GM21390 (cell line): ENCODE results near the gene RIMKLB.
"Not testable (repeated sequence)": the region's sequence is repeated elsewhere in the genome, so short reads cannot be mapped to it uniquely, and the experiment has no call there.

Experiments used
- ATAC-seq: cut with Tn5 transposase; IDR thresholded peaks from one replicate; pipeline ENCODE4 v1.9.1; 2021; ENCODE audit not compliant: unreplicated experiment

Gene RIMKLB

DNA sequence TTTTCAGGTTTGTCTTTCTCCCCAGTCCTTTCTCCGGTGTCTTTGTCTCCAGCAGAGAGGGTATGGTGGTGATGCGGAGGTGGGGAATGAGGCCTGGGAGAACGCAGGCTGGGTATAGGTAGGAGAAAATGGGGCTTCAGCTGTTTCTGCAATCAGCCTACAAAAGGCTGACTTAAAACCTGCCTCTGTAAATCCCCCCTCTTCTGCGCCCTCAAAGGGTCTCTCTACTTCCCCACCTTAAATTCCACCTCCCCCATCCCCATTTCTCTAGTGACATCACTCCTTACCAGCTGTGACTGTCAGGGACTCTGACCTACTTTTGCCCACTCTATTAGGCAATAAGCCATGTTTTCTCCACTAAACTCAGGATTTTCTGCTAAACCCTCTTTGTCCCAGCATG lies 8.1 kb upstream of the RIMKLB start:
- no peak for ATAC-seq

DNA sequence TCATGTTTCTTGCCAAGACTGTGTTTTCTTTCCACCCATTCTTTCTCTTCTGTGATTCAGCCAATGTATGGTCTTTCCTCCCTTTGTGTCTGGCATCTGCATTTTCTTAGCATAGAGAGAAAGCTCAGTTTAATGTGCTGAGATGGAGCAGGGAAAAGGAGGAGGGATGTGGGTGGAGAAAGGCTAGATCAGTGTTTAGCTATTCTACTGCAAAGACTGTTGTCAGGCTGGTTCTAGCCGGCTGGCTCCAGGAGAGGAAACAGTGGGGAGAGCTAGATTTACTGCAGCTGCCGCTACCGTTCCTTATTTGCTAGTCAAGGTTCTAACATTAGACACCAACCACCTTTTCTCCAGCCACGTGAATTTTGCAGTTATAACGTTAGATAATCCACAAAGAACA lies 5.2 kb upstream of the RIMKLB start:
- ATAC-seq = no peak

DNA sequence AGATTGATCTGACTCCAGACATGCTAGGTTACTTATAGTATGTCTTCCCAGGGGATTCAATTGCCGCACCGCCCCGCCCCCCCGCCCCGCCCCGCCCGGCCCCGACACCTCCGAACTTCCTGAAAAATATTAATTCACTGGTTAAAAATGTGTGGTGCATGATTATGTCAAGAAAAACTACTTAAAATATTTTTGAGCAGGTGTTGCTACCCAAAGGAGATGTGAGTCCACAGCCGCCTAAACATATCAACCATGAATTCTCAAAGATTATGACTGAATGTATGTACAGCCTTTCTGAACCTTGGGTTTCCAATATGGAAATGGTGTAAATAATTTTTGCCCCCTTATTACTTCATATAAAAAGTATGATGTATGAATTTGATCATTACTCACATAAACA lies 2.7 kb upstream of the RIMKLB start:
- no peak for ATAC-seq

DNA sequence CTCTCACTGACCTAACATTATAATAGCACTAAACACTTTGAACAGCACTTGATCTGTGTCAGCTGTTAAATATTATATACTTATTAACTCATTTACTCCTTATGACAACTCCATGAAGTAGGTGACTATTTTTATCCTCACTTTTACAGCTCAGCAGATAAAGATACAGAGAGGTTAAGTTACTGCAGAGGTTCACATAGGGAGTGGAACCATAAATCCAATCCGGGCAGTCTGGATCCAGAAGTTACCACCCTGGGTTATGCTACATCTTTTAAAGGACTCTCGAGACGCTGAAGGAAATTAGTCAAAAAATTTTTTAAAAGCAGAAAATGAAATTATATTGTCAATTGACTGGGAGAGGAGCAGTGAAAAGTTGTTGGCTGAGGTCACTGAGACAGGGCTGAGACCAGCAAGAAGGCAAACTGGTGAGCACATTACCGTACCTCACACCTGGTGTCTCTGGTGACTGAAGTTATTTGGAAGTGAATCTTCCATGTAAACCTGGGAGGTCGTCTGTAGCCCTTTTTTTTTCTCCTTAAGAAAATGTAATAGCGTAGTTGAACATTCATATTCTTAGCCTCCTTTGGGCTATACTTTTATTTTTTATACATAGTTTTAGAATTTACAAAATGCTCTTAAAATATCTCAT lies 1.2 kb upstream of the RIMKLB start:
- ATAC-seq = no peak

DNA sequence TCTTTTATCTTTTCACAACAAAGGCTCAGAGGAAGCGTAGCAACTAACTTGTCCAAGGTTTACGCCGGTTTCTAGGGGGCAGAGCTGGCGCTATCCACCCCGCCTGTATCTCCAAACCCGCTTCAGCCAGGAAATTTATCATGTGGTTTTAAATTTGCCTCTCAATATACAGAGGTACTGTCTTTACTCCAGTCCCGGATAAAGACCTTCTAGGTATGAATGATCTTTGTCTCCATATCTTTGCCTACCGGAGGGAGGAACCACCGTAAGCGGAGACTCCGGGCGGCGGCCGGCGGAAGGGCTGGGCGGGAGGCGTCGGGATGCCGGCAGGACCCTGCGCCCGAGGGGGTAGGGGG lies 693 bp upstream of the RIMKLB start:
- ATAC-seq = peak; percentile 19

DNA sequence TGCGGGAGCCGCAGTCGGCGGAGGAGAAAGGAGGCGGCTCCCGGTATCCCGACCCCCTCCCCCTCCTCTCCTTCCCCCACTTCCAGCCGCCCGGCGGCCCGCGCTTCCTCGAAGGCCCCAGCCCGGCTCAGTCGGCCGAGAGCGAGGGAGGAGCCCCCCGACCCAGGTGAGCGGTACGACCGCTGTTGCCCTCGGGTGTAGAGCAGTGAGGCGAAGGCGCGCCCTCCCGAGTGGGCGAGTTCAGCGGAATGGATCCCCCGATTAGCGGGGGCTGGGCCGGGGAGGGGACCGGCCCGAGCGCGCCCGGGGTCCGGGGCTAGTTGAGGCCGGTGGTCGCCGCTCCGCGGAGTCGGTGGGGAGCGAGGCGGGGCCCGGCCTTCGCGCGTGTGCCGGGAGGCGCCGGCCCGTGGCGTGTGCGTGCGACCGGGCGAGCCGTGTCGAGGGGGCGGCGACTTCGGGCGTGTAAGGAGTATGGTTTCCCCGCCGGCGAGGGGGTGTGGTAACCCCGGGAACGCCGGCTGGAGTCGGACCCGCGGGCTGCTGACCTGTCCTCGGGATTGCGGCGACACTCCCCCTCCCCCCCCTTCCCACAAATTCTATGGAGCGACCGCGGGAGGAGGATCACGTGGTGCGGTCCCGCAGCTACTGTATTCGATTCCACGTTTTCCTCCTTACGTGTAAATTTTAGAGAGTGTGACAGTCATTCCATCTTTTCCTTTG lies 501 bp downstream of the RIMKLB start:
- peak; percentile 34 for ATAC-seq

DNA sequence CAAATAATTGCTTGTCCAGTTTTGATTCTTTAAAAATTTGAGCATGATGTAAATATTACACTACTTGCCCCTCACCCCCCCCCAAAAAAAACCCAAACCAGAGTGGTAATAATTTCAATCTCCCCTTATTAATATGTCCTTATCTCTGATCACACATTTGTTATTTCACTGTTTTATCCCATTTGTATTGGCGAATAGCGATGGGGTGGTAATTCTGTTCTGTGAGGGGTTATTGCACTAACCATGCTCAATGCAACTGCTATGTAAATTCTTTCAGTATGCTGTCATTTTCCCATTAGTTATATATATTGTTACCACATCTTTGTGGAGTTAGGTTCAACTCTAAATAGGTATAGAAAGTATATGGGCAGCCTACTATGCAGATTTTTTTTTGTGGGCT lies 1.1 kb downstream of the RIMKLB start:
- ATAC-seq = no peak

DNA sequence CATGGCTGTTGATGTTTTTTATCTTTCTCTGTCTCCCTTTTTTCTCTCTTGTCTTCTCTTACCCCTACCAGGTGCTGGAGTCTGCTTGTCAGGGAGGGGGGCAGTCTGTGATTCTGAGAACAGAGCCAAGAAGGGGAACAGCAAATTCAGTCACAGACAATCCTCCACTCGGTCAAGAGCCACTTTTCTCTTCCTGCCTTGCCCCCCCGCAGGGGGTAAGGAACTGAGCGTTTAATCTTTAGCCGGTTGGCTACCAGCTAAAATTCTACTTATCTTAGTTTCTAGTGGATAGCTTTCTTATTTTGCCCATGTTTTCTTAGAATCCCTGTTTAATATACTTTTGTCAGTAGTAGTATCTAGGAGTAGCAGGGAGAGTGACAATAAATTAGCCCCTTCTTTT lies 1.9 kb downstream of the RIMKLB start:
- ATAC-seq = no peak

DNA sequence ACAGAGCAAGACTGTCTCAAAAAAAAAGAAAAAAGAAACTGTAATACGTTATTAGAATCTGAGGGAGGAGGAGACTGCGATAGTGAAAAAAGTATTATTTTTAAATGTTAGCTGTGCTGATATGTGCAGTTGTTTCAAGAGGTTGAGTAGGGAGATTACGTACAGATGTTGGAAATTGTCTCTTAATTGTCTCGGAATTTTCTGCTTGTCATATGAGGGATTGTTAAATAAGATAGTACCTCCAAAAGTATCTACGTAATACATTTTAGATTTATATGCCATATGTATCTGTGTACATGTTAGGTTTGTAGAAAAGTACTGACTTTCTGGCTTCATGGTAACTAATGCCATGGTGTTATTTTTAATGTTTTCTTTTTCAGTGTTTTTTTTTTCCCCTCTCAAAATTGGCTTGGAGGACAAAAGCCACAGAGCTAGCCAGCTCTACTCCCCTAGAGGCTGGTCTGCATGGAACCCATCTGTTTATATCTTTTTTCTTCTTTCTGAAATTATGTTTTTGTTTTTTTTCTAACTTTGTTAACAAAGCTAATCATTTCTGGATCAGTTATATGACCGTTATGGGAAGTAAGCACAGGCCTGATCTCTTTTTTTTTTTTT lies 3.4 kb downstream of the RIMKLB start:
- ATAC-seq = no peak

DNA sequence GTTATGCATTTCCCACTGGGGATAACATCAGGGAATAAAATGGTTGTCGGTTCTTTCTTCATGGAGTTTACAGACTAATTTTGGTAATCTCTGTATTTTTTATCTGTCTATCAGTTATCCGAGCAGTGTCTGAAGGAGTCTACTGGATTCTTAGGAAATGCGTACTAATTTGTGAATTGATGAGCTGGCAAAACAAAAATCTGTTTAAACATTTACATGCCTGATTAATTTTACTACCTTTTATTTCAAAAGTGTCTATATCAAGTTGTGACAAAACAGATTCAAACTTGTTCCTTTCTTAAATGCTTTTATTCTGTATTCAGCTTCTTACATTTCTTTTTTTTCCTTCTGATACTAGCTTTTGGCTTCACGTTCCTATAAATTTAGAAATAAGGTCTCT lies 4.4 kb downstream of the RIMKLB start:
- no peak for ATAC-seq

DNA sequence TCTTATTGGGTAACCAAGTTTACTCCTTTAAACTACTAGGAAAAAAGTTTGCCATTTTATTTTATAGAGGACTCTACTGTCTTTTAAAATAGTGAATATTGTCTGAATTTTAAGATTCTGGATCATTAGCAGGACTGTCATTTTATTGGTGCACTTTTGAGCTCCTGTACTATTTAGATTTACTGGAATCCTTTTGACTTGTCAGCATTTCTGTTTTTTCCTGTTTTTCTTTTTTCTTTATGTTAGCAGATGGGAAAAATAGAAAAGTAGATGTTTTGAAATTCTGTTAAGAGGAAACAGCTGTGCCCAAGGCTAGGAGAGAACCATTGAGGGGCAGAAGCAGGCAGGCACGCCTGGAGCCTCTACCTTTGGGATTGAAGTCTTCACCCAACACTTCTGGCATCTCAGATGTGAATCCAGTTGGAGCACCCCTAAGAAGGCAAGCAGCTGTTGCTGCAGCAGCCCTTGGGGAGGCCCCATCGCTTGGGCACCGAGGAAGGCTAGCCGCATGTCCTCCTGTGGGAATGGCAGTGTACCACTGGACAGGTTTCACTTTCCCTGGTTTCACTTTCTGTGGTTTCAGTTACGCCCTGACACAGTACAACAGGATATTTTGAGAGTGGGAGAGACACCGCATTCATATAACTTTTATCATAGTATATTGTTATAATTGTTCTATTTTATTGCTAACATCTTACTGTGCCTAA lies 11.5 kb downstream of the RIMKLB start:
- no peak for ATAC-seq

DNA sequence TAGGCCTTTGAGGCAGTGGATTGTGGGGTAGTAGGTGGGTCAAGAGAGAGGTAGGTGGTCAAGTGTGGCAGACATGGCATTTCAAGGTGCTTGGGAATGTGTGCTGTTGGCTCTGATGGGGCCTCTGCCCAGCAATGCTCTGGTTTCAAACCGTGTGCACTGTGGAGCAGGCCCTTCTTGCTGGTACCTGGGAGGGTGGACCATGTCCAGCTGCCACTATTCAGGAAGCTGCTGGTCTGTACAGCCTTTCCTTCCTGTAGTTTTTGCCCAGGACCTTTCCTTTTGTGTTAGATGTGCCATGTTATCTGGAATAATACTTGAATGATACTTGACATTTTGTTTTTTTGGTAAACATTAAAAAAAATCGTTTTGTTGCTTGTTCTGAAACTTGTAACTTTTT lies 14.8 kb downstream of the RIMKLB start:
- no peak for ATAC-seq

DNA sequence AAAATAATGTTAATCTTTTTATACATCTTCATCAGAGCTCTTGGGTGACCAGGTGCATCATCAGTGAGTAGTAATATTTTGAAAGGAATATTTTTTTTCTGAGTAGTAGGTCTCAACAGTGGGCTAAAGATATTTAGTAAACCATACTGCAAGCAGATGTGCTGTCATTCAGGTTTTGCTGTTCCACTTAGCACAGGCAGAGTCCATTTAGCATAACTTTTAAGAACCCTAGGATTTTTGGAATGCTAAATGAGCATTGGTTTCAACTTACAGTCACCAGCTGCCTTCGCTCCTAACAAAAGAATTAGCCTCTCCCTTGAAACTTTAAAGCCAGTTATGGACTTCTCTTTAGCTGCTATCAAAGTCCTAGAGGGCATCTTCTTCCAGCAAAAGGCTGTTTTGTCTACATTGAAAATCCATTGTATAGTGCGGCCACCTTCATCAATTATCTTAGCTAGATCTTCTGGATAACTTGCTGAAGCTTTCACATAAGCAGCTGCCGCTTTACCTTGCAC lies 24.6 kb downstream of the RIMKLB start:
- no peak for ATAC-seq

DNA sequence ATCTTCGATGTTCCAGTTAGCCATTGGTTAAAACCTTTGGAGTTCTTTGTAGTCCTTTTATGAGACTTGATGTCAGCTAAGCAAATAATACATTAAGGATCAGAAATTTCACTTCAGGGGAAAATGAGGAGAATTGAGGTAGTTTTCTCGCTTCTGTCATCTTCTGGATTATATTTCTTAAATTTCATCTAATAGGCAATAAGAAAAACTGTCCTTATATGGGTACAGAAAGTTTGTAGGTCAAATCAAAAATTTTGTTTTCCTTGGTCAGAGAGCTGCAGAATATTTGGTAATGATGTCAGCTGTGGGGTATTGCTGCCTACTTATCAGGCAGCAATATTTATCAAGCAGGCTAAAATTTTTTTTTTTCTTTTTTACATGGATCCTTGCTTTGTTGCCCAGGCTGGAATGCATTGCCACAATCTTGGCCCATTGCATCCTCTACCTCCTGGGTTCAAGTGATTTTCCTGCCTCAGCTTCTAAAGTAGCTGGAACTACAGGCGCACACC lies 37.1 kb downstream of the RIMKLB start:
- ATAC-seq = no peak

DNA sequence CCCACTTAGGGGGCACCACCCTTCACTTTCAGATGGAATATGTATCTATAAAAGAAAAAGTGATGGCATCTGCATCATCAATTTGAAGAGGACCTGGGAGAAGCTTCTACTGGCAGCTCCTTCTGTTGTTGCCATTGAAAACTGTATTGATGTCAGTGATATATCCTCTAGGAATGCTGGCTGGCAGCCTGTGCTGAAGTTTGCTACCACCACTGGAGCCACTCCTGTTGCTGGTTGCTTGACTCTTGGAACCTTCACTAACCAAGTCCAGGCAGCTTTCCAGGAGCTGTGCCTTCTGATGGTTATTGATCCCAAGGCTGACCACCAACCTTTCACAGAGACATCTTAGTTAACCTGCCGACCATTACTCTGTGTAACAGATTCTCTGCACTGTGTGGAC lies 44.7 kb downstream of the RIMKLB start:
- ATAC-seq = no peak

DNA sequence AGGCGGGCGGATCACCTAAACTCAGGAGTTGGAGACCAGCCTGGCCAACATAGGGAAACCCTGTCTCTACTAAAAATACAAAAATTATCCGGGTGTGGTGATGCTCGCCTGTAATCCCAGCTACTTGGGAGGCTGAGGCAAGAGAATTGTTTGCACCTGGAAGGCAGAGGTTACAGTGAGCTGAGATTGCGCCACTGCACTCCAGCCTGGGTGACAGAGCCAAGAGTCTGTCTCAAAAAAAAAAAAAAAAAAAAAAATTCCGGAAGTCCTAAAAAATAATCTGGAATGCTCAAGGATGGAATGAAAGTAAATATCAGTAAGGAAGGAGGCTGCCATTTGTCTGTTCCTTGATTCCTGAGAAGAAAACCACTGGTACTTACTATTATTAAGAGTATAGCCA lies 45.3 kb downstream of the RIMKLB start:
- ATAC-seq = not testable (repeated sequence)

DNA sequence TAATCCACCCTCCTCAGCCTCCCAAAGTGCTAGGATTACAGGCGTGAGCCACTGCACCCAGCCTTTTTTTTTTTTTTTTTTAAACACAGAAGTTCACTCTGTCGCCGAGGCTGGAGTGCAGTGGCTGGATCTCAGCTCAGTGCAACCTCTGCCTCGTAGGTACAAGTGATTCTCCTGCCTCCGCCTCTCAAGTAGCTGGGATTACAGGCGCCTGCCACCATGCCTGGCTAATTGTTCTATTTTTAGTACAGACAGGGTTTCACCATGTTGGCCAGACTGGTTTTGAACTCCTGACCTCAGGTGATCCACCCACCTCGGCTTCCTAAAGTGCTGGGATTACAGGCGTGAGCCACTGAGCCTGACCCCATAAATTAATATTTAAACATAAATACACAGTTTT lies 47.8 kb downstream of the RIMKLB start:
- ATAC-seq = not testable (repeated sequence)

DNA sequence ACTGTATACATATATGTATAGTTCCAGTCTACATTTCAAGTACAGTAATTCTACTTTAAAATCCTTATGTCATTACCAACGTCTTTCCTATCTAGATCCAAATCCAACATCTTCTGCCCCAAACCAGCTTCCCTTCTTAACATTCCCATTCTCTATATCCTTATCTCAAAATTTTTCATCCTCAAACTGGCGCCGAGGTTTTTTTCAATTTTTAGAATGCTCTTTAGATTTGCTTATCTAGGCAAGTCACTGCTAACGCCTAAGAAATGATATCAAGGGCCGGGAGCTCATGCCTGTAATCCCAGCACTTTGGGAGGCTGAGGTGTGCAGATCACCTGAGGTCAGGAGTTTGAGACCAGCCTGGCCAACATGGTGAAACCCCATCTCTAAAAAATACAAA lies 48.3 kb downstream of the RIMKLB start:
- ATAC-seq = no peak

DNA sequence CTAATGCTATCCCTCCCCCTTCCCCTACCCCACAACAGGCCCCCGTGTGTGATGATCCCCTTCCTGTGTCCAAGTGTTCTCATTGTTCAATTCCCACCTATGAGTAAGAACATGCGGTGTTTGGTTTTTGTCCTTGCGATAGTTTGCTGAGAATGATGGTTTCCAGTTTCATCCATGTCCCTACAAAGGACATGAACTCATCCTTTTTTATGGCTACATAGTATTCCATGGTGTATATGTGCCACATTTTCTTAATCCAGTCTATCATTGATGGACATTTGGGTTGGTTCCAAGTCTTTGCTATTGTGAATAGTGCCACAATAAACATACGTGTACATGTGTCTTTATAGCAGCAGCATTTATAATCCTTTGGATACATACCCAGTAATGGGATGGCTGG lies 62.3 kb downstream of the RIMKLB start:
- not testable (repeated sequence) for ATAC-seq

DNA sequence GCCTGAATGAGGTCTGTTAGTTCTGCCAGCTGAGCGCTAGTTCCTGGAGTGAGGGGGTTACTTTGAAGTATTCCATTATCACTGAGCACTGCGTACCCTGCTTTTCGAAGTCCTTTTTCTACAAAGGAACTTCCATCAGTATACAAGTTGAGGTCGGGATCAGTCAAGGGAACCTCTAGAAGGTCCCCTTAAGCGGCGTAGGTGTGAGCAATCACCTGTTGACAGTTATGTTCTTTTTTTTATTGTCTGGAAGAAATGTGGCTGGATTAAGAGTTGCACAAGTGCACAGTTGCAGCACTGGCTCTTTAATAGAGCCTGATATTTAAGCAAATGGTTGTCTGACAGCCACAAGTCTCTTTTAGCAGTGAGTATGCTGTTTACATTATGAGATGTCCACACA lies 64.9 kb downstream of the RIMKLB start:
- ATAC-seq = not testable (repeated sequence)

DNA sequence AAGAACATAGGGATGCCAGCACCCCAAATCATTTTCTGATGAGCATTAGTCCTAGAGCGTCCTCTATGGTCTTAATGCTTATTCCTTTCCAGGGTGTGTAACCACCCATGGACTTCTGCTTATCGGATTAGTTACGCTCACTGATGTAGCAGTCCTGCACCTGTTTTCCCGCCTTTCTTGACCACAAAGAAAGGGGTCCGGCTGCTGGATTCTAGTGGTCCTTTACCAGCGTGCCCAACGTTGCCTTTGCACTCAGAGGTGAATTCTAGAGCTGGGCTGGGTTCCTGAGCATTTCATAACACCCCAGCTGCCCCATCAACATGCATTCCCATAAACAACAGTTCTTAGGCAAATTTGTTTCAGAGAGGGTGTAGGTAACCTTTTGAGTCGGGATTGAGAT lies 68.3 kb downstream of the RIMKLB start:
- not testable (repeated sequence) for ATAC-seq

DNA sequence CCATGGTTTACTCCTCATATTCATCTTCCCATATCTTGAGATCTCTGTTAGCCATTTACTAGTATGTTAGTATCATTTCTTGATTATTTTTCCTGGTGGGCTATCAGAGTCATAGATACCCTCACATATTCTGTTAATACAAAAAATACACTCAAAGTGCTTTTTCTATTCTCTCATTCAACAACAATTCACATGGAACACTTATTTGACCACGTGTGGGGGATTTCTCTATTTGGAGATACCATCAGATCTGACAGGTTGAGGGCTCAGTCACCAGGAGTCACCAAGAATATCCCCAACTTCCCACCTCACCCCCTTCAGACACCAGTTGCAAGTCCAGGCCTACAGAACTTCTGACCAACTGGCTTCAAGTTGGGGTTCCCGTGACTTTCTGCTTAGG lies 72.7 kb downstream of the RIMKLB start:
- ATAC-seq = no peak
